PC-9 (cell line): ENCODE measurements around the gene COL15A1.

ENCODE experiments used
- CTCF ChIP-seq: fragments of 200-600 bp; sonication (generic); conservative IDR thresholded peaks from 2 replicates; pipeline ENCODE4 v1.6.1; 2017; ENCODE audit warnings: mixed run types, antibody characterized with exemption, mild to moderate bottlenecking, moderate library complexity
- EZH2 ChIP-seq: fragments of 200-600 bp; sonication (generic); IDR thresholded peaks from 2 replicates; pipeline ENCODE4 v1.8.0; 2017; ENCODE audit warnings: antibody characterized with exemption, low read depth

- TF ChIP-seq CTCF, result no peak
- no peak for TF ChIP-seq EZH2
Observed at GRCh38 chr9:98944057-98944733, 488 bp downstream of the COL15A1 start.
